SKM-1 (cell line): Measurements from ENCODE around the gene OPHN1.

ENCODE experiments used
- DNase-seq: peaks from one replicate; lab custom pipeline; 2025; ENCODE audit not compliant: unreplicated experiment; lab: John Stamatoyannopoulos, UW

OPHN1 gene

DNA sequence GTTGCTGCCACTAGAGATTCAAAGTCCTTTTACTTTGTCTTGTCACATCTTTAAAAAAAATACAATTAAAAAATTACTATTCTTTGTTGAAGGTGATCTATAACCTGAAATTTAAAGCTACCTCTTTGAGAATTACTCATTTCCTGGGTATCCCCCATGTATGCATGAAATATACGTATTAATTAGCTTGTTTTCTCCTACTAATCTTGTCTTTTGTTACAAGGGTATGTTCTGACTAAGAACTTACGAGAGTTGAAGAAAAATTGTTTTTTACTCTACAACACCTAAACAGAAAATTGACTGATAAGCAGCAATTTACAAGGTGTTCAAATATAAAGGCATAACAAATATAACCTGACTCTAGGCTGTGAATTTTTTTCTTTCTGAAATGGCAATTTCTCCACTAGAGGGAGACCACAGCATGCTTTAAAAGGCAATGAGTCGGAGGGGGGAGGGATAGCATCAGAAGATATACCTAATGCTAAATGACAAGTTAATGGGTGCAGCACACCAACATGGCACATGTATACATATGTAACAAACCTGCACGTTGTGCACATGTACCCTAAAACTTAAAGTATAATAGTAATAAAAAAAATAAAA, 249.6 kb downstream of the OPHN1 start:
- DNase-seq, result peak; percentile 0

DNA sequence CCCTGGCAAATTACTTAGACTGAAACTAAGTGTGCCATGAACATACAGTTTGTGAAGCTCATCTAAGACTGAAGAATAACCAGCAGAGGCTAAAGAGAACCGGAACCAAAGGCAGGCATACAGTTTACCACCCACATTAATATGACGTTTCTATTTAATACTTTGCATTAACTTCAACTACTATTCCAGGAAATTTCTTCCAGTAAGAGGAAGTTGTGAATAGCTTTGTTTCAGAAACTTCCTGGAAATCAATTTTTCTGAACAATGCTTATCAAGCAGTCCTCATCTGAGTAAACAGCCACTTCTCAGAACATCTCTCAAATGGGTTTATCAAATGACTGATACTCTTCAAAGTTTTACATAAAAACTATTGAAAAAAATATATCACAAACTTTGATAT, 252.7 kb downstream of the OPHN1 start:
- DNase-seq, result no peak

DNA sequence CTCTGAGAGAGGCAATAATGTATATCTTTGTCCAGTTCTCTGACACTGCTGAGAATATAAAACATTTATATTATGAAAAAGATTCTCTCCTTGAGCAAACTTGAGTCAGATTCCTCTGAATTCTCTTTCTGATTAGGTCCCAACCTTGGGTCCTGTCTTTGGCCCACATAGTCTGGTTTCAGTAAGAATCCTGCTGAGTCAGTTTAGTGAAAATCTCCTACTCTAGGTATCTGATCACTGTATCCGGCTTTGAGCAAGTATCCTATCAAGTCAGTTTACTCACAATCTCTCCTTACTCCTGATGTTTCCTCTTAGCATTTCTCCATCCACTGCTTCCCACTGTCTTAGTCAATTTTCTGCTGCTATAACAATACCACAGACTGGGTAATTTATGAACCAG, 253.9 kb downstream of the OPHN1 start:
- DNase-seq, result no peak

DNA sequence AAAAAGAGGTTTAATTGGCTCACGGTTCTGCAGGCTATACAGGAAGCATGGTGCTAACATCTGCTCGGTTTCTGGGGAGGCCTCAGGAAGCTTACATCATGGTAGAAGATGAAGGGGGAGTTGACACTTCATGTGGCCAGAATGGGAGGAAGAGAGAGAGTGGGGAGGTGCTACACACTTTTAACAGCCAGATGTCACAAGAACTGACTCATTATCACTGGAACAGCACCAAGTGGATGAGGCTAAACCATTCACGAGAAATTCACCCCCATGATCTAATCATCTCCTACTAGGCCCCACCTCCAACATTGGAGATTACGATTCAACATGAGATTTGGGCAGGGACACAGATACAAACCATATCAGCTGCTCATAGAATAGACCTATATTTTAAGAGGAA, 255.8 kb downstream of the OPHN1 start:
- DNase-seq, result no peak

DNA sequence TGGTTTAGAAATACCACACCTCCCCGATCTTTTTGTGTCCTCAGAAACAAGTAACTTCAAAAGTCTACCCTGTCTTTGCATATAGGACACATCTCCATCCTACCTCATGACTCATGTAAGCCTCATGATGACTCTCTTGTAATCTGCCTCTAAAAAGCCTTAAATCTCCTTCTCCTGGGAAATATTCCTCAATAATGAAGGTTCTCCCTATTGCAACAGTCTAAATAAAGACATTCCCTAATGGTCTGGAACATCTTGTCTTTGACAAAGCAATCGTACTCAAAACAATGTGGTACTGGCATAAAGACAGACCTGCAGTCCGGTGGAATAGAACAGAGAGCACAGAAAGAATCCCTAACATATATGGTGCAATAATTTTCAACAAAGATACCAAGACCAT, 257.7 kb downstream of the OPHN1 start:
- no peak for DNase-seq

DNA sequence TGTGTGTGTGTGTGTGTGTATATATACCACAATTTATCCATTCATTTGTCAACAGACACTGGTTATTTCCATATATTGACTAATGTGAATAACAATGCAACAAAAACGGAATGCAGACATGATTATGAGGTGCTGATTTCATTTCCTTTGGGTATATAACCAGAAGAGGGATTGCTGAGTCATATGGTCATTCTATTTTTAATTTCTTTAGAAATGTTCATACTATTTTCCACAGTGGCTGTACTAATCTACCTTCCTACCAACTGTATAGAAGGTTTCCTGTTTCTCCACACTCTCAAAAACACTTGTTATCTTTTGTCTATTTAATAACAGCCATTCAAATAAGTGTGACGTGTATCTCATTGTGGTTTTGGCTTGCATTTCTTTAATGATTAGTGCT, 269.9 kb downstream of the OPHN1 start:
- no peak for DNase-seq

DNA sequence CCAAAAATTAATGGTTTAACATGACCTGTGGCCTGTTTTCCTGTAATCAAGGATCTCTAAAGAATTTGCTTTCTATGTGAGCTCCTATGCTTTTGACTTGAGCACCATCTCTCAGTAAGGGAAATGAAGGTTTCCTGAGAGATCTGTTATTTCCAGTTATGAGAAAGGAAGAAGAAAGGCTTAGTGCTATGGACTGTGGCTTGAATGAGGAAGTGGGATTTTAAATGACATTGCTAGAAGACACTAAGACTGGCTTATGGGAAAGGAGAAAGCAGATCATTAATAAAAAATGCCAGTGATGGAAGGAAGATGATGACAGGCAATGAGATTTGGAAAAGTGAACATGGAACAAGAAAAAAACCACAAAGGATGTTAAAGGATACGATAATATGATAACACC, 285.4 kb downstream of the OPHN1 start:
- DNase-seq, result peak; percentile 6

DNA sequence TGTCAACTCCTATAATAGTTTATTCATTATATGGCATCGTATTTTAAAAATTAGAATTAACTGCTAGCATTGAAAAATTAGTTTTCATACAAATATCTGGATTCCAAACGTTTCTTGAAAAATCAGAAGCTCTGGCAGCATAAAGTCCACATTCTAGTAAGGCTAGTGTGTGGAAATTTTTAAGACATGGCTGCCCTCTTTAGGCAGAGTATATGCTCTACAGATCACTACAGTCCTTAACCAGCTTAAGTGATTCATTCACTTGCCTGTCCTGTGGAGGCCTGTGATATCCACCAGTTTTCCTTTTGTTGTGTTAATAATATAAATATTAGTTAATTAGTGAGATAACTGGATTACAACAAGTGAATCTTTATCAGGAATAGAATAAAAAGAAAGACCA, 287.2 kb downstream of the OPHN1 start:
- DNase-seq, result no peak

DNA sequence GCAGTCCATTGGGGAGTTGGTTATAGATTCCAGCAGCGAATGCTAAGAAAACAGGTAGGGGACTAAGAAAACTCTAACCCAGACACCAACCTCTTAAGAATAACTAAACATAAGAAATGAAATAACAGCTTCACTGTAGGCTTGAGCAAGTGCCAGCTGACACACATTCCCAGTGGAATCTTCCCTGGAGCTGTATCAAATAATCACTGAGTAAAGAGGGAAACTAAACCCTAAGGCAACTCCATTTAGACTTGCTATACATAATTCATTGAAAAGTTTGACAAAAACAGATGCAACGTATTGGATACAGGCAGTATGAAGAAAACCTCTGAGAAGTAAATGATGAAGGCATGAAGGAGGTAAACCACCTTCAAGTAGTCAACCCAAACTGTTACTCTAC, 293.5 kb downstream of the OPHN1 start:
- no peak for DNase-seq

DNA sequence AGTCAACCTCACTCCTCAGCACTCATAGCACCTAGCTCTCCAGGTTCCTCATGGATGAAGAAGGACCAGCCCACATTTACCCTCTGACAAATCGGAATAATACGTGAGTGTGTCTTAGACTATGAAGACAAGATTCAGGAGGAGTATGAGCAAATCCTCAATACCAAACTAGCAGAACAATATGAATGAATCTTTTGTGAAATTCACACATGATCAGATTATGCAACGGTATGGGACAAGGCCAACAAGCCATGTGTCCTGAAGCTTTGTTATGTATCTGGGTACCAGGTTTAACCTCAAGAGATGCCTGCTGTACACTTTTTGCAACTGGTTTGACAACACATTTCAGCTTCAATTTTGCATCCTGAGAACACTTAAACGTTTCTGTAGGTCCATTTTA, 300.1 kb downstream of the OPHN1 start:
- no peak for DNase-seq

DNA sequence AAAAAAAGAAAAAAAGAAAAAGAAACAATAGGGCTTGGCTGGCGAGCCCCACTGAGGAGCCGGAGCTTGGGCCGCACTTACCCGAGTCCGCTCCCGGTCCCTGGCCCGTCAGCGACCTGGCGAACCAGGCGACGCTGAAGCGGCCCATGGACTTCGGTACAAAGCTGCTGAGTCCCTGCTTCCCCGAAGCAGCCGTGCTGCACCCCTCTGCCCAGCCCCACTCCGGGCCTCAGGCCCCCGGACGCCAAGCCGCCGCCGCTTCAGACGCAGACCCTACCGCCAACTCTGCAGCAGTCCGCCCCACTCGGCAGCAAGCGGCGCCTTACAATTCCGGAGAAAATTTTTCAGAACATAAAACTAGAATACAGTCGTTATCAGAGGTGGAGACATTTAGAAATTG, 300.5 kb downstream of the OPHN1 start:
- DNase-seq, result no peak

DNA sequence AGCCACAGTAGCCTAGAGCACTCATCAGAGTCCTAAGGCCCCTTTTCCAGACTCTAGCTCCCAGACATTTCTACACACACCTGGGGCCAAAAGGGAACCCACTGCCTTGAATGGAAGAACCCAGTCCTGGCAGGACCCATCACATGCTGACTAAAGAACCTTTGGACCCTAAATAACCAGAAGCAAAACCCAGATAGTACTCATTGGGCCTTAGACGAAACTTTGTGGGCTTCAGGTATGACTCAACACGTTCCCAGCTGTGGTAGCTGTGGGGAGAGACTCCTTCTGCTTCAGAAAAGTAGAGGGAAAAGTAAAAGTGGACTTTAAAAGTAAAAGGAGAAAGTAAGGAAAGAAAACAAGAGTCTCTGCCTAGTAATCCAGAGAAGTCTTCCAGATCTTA, 311.5 kb downstream of the OPHN1 start:
- no peak for DNase-seq

DNA sequence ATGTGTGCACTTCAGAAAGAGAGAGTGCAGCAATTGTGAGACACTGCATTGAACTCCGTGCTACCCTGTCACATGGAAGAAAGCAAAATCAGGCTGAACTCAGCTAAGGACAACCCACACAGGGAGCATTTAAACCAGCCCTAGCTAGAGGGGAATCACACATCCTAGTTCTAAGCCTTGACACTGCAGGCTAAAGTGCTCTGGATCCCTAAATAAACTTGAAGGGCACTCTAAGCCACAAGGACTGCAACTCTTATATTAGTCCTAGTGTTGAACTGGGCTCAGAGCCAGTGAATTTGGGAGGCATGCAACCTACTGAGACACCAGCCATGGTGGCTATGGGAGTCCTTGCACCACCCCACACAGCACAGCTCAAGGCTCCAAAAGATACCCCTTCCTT, 311.9 kb downstream of the OPHN1 start:
- no peak for DNase-seq

DNA sequence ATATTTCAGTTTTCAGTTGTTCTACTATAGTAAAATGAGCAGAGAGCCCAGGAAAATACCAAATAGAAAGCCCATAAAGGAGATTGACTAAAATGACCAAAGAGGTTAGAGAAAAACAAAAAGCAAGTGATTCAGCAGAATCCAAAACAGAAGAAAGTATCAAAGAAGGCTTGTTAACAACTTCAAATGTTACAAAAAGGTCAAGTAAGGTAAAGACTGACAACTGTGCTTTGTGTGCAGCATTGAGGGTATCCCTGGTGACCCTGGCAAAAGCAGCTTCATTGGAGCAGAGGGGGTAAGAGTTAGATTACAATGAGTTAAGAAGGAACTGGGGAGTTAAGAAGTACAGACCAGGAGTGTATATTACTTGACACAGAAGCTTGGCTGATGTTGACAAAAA, 317.9 kb downstream of the OPHN1 start:
- no peak for DNase-seq

DNA sequence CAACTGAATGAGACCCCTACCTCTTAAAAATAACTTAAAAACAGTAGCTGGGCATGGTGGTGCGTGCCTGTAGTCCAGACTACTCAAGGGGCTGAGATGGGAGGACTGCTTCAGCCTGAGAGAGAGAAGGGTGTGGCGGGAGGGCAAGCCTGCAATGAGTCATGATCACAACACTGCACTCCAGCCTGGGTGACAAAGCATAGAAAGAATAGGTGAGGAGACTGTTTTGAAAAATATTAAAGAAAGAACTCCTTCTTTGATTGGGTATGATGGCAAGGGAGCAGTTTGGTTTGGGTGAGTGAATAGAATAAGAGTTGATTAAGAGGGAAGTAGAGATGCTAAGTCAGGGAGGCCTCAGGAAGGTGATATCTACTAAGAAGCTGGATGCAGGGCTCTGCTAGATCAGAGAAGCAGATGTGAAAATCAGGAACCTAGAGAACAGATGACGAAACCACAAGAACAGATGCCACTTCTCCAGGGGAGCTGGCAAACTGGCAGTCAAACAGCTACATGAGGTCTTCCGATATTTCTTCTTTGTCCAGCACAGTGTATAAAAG, 318.6 kb downstream of the OPHN1 start:
- peak; percentile 53 for DNase-seq

DNA sequence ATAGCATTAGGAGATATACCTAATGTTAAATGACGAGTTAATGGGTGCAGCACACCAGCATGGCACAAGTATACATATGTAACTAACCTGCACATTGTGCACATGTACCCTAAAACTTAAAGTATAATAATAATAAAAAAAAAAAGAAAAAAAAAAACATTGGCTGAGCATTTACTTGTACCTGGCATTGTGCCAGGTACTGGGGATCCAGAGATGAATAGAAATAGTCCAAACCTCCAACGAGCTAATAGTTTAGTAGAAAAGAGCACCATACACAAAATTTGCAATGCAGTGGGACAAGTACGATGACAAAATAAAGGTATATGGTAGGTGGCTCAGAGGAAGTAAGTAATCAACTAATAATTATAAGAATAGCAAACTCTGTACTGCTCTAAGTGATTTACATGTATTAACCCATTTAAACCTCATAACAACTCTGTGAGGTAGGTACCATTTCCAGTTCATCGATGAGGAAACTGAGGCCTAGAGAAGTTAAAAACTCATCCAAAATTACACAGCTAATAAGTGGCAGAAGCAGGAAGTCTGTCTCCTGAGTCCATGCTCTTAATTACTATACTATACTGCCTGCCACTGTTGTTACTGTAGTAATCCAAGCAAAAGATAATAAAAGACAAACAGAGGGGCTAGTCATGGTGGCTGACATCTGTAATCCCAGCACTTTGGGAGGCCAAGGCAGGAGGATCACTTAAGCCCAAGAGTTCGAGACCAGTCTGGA, 319.3 kb downstream of the OPHN1 start:
- no peak for DNase-seq

DNA sequence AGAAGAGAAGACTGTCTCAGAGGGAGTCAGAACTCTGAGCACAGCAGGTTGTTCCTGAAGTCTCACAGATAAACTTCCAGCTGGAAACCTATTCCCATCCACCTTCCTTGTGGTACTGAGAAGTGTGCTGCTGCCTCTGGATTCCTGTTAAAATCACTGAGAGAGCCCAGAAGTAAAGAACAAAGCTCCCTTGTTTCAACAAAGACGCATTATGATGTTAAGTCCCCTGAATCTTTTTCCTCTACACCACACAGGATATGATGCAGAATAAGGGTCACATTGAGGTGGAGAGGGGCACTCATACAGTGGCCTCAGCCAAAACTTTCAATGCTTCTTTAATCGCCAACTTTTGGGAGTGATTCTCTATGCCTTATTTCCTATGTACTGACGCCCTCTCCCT, 321.0 kb downstream of the OPHN1 start:
- DNase-seq, result no peak

DNA sequence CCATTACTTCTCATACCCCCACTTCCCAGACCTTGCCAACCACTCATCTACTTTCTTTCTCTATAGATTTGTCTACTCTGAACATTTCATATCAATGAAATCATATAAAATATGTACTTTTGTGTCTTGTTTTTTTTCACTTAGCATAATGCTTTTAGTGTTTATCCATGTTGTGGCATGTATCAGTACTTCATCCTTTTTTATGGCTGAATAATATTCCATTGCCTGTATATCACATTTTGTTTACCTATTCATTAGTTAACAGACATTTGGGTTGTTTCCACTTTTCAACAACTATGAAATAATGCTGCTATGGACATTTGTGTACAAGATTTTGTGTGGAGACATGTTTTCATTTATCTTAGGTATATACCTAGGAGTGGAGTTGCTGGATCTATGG, 324.1 kb downstream of the OPHN1 start:
- no peak for DNase-seq

DNA sequence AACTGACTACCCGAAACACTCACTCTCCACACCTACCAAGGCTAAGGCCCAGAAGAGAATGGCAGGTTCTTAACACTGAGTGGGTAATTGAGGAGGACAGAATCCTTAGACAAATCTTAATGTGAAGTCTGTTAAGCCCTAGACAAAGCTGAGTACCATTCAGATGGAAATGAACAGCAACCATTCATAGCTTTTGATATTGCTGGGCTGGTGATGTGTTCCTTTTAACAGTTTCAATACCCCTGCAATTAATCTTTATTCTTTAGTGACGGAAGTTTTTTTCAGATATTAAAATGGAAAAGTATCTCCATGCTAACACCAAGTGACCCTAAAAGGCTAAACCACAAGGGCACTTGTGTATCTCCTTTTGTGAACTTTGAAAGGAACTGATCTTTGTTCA, 334.9 kb downstream of the OPHN1 start:
- no peak for DNase-seq

DNA sequence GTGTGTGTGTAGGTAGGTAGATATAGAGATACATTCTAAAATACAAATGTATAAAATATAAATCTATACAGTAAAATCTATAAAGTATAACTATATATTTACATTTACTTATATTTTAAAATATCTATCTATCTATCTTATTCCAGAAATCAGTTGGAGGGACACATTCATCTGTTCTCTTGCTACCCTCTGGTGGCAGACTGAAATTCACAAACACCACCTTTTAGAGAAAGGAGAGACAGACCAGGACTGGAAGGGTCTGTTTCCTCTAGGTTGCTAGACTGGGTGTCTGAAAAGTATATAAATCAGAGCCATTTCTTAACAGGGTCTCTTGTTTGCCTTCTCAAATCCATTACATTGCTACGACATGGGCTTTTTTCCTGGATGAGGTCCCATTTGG, 343.0 kb downstream of the OPHN1 start:
- no peak for DNase-seq

DNA sequence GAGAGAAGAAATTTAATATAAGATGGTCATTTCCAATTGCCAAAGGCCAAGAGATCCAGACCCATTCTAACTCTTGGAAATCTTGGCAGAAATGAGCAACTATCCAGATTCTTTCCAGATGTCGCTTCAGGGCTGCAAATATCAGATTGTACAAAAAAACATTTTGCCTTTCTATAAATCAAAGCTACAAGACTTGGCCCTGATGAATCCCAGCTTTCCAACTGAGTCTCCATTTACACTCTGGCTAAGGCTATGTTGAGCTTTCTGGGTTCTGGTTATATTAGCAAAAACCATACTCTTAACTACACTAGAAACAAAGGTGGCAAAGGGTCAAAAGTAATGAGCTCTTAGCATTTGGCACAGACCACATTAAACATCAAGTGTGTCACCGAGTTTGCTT, 345.8 kb downstream of the OPHN1 start:
- no peak for DNase-seq

DNA sequence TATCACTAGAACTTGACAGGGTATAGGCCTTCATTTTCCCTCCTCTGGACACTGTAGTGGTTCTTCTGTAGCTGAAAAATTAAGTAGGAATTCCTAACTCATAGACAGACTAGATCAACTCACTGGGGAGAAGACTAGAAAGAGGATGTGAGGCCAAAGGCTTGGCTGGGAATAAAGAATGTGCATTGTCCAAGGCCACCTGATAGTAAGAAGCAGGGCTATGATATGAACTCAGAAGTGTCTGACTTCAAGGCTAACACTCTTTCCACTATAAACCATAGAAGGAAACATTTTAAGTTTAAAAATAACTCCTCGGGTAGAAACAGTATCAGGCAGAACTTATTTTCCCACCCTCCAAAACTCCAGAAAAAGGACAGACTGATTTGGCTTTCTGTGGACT, 346.6 kb downstream of the OPHN1 start:
- no peak for DNase-seq

DNA sequence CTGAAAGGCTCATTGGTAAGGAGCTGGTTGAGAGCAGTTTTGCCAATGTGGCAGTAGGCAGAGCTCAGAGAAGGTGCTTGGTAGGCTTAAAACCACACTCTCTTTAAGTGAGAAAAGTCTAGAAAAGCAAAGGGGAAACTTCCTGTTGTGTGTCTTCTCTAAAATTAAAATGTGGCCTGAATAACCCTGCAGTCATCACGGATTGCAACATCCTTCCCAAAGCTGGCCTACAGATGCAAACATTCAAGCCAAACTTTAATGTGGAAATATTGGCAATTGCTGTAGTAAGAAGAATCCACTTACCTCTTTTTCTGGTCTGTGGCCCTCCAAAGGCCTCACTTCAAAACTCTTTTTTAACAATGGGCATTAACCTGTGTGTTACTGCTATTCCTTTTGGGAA, 348.5 kb downstream of the OPHN1 start:
- peak; percentile 9 for DNase-seq
